HG02943 (cell line): ENCODE data around the gene EARS2.
"Not testable (repeated sequence)": the region's sequence is repeated elsewhere in the genome, so short reads cannot be mapped to it uniquely, and the experiment has no call there.

Source experiments
- ATAC-seq: cut with Tn5 transposase; IDR thresholded peaks from one replicate; pipeline ENCODE4 v1.9.1; 2021; ENCODE audit warnings: mild to moderate bottlenecking, low read depth, moderate library complexity; ENCODE audit not compliant: unreplicated experiment

The EARS2 gene

GRCh38 chr16:23556881-23557778, at the start of gene EARS2, which contains the start of gene UBFD1:
Gene EARS2, minus strand, starts transcription at chr16:23557350. Its CDS starts 7 bp downstream, at chr16:23557343.
Gene UBFD1, plus strand, starts transcription at chr16:23557727. Its CDS starts 16 bp downstream, at chr16:23557743.
- peak; percentile 91 for ATAC-seq

GRCh38 chr16:23597003-23597756, 40.0 kb upstream of the EARS2 start:
- ATAC-seq, result no peak

- peak; percentile 85 for ATAC-seq
These were observed 39.0 kb upstream of the EARS2 start, which contains the start of gene NDUFAB1 for GRCh38 chr16:23595951-23596720. Gene NDUFAB1, minus strand, starts transcription at chr16:23596316. Its CDS starts 26 bp downstream, at chr16:23596290.

GRCh38 chr16:23595246-23595950, 38.2 kb upstream of the EARS2 start:
- ATAC-seq, result no peak

DNA sequence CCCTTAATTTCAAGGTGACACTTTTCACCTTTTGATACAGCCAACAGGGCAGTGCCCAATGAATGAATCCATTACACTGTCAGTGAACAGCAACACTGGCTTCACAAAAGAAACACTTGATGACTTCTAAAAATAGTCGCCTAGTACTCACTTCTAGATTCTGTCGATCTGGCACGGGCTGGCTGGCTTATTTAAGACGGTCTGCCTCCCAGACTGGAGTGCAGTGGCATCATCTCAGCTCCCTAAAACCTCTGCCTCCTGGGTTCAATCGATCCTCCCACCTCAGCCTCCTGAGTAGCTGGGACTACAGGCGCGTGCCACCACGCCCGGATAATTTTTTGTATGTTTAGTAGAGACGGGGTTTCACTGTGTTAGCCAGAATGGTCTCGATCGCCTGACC, 37.0 kb upstream of the EARS2 start:
- no peak for ATAC-seq

DNA sequence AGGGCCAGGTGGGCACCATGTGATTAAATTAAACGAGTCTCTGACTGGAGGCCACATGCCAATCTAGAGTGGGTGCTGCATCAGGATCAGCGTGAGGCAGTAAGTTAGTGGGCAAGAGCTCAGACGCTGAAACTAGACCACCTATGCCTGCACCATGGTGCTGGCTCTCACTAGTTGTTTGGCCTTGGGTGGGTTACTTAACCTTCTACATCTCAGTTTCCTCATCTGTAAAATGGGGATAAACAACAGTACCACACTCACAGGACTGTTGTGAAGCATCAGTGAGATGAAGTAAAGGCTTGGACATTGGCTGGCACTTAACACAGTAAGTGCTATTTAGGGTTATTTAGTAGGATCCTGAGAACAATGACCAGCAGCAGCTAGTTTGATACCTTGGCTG, 33.0 kb upstream of the EARS2 start:
- ATAC-seq, result no peak

DNA sequence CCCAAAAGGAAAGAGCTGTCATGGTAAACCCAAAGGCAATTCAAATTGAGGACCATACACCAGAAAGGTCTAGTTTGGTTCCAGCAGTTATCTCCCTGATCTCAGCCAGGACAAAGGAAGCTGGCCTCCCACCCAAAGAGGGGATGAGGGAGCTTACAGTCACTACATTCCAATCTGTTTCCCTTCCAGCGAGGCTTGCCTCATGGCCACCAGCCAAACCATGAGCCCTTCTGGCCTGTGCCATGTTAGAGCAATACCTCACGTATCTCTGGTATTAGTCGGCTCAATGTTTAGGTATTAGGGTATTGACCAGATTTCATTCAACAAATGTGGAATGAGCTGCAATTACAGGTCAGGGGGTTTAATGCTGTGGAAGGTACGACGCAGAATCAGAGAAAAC, 30.6 kb upstream of the EARS2 start:
- ATAC-seq, result no peak

- ATAC-seq, result no peak
These were observed 27.3 kb upstream of the EARS2 start for GRCh38 chr16:23584186-23585076.

DNA sequence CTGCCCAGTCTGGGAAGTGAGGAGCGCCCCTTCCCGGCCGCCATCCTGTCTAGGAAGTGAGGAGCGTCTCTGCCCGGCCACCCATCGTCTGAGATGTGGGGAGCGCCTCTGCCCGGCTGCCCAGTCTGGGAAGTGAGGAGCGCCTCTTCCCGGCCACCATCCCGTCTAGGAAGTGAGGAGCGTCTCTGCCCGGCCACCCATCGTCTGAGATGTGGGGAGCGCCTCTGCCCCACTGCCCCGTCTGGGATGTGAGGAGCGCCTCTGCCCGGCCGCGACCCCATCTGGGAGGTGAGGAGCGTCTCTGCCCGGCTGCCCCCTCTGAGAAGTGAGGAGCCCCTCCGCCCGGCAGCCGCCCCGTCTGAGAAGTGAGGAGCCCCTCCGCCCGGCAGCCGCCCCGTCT, 26.1 kb upstream of the EARS2 start:
- ATAC-seq, result not testable (repeated sequence)

DNA sequence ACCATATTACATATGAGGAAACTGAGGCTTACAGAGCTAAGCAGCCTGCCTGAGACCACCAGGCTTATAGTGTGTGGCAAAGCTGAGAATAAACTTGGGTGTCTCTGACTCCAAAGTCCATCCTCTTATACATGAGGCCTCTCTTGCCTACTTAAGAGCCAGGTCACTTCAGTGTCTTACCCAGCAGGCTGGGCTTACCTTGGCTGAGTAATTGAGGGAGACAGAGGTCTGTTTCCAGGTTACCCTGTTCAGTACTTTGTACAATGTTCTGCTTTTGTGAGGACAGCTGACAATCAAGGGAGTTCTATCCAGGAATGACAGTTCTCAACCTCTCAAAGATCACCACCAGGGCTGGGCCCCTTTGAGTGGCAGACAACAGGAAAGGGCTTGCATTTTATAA, 24.6 kb upstream of the EARS2 start:
- no peak for ATAC-seq

GRCh38 chr16:23580391-23580790, 23.2 kb upstream of the EARS2 start:
- no peak for ATAC-seq

- ATAC-seq, result no peak
These were observed 22.2 kb upstream of the EARS2 start for GRCh38 chr16:23579371-23579770.

DNA sequence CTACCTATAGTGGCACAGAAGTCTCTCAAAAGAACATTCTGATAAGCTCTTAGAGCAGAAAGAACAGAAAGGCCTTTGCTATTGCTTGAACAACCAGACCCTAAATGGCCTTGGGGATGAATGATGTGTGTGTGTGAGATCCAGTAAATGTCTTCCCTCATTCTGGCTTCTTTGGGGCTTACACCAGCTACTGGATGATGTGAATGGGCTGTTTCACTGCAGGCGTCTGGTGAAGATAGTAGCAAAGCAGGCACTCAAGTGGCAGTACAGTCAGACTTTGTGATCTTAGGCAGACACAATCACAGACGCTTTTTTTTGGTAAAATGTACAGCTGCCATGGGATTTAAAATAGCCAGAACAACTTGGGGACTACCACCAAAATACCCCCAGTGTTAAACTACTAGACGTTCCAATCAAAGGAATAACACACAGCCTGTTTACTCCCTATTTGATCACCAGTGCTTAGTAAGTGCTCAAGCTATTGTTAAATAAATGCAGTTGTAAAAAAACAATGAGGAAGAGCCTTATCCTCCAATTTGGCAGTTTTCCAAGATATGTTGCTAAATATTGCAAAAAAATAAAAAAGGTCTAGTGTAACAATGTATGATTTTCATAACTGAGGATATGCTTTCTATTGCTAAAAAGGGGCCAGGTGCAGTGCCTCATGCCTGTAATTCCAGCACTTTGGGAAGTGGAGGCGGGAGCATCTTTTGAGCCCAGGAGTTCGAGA, 21.1 kb upstream of the EARS2 start:
- no peak for ATAC-seq

- no peak for ATAC-seq
These were observed 20.3 kb upstream of the EARS2 start for GRCh38 chr16:23577493-23577892.

DNA sequence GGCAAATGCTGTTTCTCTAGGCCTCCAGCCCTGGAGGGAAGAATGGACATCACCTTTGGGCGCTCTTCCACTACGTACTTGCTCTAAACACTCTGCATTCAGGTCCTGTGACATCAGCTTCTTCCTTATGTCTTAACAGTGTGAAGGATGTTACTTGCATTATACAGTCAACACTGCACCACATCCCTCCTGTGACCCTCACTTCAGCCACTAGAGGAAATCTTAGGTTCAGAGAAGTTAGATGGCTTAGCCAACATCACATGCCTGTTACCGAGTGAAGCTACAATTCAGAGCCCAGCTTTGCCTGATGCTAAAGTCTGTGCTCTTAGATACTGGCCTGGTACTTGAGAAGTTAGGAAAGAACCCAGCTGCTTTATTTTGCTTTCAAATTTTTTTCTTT, 18.7 kb upstream of the EARS2 start:
- ATAC-seq, result no peak

GRCh38 chr16:23573817-23574216, 16.7 kb upstream of the EARS2 start:
- ATAC-seq, result no peak

DNA sequence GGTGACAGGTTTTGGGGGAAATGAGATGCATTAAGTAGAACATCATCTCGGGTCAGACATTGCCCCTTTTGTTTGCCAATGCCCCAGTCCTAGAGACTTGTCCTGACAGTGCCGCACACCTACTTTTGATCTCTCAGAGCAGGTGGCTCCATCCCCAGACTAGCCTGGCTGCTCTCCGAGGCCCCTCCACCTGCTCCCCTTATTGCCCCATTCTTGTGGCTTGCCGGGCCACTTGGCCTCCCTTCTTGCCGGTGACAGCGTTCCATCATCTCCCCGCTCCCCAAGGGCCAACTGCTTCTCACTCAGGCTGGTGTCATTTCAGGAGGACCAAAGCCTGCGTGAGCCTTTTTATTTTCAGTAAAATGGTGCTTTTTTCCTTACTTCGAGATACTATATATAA, 15.2 kb upstream of the EARS2 start:
- no peak for ATAC-seq

DNA sequence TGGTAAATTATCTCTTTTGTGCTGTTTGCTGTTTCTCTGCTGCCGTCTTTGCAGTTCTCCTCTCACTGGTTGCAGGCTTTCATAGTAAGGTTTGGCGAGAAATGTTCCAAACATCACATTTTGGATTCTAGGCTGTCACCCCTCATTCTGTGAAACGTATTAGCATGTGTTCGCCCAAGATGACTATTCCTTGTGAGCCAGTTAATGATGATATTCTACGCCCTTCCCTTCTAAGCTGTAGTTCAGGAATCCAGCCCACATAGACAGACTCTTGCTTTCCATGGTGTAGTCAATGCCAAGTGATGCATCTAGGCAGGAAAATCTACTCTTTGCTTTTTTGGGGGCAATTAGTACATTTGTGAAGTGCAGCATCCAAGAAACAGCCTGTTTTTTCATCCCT, 14.7 kb upstream of the EARS2 start:
- no peak for ATAC-seq
